ENCODE results near the gene SLC6A11.

DNA sequence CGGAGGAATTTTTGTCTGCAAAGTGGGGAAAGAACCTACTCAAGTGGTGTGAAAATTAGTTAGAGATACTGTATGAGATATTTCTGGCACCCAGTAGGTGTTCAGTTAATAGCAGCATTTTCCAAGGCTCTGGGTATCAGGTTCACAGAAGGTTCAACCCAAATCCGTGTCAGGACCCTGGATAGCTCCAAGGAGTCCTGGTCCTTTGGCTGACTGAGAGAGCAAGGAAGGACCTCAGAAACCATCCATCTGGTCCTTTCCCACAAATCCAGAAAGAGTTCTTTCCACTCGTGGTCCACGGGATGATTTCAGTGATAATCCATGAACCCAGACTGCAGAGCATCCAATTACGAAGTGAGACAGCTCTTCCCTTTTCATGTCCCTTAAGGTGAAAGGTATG, 51.4 kb downstream of the SLC6A11 start:
- TF ChIP-seq EZH2 (IDR thresholded peaks at IDR 0.05; ENCODE audit: borderline replicate concordance, insufficient read depth, low read depth, low read length, poor library complexity, severe bottlenecking): no peak
- TF ChIP-seq, protein P1, sequence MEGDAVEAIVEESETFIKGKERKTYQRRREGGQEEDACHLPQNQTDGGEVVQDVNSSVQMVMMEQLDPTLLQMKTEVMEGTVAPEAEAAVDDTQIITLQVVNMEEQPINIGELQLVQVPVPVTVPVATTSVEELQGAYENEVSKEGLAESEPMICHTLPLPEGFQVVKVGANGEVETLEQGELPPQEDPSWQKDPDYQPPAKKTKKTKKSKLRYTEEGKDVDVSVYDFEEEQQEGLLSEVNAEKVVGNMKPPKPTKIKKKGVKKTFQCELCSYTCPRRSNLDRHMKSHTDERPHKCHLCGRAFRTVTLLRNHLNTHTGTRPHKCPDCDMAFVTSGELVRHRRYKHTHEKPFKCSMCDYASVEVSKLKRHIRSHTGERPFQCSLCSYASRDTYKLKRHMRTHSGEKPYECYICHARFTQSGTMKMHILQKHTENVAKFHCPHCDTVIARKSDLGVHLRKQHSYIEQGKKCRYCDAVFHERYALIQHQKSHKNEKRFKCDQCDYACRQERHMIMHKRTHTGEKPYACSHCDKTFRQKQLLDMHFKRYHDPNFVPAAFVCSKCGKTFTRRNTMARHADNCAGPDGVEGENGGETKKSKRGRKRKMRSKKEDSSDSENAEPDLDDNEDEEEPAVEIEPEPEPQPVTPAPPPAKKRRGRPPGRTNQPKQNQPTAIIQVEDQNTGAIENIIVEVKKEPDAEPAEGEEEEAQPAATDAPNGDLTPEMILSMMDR (IDR thresholded peaks at IDR 0.05): no peak

All from B cell (primary cell).